ENCODE measurements around the gene TMC5. TPM values are rescaled to one million over a fixed set of nuclear protein-coding genes. Genes with fewer than 3 reads are reported as not detected.

The TMC5 gene
- total and polyA plus RNA-seq, 12 donors, result 0.20 to 3.7 (median 0.33) TPM; not detected in 8

DNA sequence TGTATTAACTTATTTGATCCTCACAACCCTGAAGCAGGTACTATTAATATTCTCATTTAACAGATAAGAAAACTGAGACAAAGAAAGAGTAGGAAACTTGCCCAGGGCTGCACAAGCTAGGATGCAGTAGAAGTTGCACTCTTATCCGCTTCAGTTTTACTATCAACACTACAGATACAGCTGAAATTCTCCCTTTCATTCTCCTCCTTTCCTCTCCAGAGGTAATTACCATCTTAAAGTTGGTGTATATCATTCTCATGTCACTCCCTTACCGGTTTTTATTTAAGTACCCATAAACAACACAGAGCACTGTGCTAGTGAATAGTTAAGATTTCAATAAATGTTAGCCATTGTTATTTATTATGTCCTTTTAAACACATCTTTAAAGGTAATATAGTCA lies 100.7 kb downstream of the TMC5 start:
- TF ChIP-seq POLR2A (IDR thresholded peaks at IDR 0.05), result no peak
- TF ChIP-seq, protein P1, sequence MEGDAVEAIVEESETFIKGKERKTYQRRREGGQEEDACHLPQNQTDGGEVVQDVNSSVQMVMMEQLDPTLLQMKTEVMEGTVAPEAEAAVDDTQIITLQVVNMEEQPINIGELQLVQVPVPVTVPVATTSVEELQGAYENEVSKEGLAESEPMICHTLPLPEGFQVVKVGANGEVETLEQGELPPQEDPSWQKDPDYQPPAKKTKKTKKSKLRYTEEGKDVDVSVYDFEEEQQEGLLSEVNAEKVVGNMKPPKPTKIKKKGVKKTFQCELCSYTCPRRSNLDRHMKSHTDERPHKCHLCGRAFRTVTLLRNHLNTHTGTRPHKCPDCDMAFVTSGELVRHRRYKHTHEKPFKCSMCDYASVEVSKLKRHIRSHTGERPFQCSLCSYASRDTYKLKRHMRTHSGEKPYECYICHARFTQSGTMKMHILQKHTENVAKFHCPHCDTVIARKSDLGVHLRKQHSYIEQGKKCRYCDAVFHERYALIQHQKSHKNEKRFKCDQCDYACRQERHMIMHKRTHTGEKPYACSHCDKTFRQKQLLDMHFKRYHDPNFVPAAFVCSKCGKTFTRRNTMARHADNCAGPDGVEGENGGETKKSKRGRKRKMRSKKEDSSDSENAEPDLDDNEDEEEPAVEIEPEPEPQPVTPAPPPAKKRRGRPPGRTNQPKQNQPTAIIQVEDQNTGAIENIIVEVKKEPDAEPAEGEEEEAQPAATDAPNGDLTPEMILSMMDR (IDR thresholded peaks at IDR 0.05), result no peak
- Histone ChIP-seq H3K27ac (no peak overlapping the region), H3K4me3 (no peak overlapping the region), H3K9me3 (replicated peaks in 1 of 3) (no peaks in the 10 kb centered on the region), H3K4me1 (replicated peaks in 1 of 2) (peaks cover 13 to 51% of the 10 kb centered on the region in 2 donors), H3K27me3 (no peaks in the 10 kb centered on the region), H3K36me3 (replicated peaks in 1 of 2) (peaks cover 0 to 17% of the 10 kb centered on the region in 2 donors)
- 76 to 83% (median 80%) methylated on average over 2 of the region's 2 CpGs for WGBS, 4 donors
- intact Hi-C loops (cut with DNase I), result no loop called here
- no peak for DNase-seq

DNA sequence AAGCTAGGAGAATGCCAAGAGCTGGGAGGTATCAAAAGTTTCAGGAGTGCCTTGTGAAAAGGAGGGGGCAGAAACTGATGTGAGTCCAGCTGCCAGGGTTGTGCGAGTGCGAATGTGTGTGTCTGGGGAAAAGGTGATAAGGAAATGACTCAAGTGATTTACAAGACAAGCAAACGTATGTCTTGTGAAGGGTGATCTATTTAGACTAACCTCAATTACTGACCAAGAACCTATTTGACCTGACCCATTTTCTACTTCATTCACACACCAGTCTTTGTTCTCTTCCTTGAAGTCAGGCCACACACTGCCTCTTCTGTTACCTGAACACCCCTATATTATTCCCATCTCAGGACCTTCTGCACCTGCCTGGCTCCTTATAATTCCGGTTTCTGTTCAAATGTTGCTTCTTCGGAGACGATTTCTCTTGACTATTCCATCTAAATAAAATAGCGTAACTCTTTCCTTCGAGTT lies 103.2 kb downstream of the TMC5 start:
- intact Hi-C loops (cut with DNase I), result no loop called here
- H3K36me3 ChIP-seq (replicated peaks in 1 of 2), result peaks cover 0 to 9% of the 10 kb centered on the region in 2 donors
- peak in 5 of 7 donors; percentile 51 to 71 (median 58) for DNase-seq
- H3K4me3 ChIP-seq, result peak overlapping the region in 3 of 4 donors; percentile 12 to 78 (median 71)
- TF ChIP-seq POLR2A (IDR thresholded peaks at IDR 0.05), result no peak
- no peaks in the 10 kb centered on the region for H3K27me3 ChIP-seq
- peaks cover 13 to 46% of the 10 kb centered on the region in 2 donors for H3K4me1 ChIP-seq (replicated peaks in 1 of 2)
- H3K27ac ChIP-seq, result peak overlapping the region; percentile 50 to 95 (median 89)
- 3 to 7% (median 5%) methylated on average over 8 of the region's 8 CpGs for WGBS, 4 donors
- H3K9me3 ChIP-seq (replicated peaks in 1 of 3), result no peaks in the 10 kb centered on the region

DNA sequence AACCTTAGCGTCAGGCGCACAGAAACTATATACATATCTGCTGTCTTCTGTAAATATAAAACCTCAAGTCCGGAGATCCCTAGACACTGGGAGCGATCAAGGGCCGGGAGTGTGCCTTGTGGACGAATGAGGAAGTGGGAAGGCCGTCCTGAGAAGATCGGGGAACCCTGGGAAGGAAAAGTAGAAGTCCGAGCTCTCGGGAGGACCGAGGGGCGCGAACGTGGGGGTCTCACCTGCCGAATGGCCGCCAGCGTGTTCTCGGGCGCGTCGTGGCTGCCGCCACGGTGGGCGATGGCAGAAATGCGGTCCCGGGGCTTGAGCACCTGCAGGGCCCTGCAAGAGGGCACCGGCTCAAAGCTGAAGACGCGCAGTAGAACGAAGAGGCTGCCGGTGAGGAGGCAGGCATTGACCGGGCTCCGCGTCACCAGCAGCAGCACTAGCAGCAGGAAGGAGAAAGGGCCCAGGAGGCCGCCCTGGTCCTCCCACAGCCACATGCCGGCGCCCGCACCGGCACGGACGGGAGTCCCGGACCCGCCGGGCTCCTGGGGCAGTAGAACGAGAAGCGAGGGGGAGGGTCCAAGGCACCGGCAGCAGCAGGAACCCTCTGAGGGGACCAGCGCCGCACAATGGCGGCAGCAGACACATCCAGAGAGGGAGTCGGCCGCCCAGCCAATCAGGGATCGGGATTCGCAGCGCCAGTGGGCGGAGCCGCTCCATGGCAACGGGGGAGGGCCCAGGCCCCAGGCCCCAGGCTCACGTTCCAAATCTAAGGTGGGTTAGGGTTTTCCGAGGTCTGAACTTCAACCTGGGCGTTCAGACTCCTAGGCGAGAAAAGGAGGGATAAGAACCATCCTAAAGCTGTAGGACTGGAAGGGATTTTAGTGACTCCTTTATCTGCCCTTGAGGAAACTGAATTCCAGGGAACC lies 104.1 kb downstream of the TMC5 start, which contains the start of gene GDE1:
GDE1 (minus strand) TSS at position 628 of the 926 bp plus-strand sequence; CDS start at position 494, 134 bp downstream.
- Histone ChIP-seq H3K4me1 (replicated peaks in 1 of 2) (peaks cover 13 to 46% of the 10 kb centered on the region in 2 donors), H3K4me3 (peak within 1 kb of the TSS; percentile 12 to 78 (median 68))
- WGBS, 4 donors, result 0 to 1% (median 1%) methylated on average over 30 to 62 of the region's 62 CpGs

DNA sequence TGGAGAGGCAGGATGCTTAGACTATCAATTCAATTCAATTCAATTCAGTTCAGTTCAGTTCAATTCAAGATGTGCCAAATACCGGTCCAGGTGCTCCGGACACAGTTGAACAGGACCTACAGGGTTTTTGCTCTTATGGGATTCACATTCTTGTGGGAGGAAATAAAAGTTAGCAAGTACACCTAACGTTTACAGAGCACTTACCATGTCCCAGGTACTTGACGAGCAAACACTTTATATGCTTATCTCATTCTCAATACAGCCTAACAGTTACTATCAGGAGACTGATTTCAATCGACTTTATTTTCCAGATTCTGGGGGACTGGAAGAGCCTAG lies 104.7 kb downstream of the TMC5 start:
- Histone ChIP-seq H3K9me3 (replicated peaks in 1 of 3) (no peaks in the 10 kb centered on the region), H3K27me3 (no peaks in the 10 kb centered on the region), H3K36me3 (replicated peaks in 1 of 2) (no peaks in the 10 kb centered on the region), H3K4me3 (no peak overlapping the region), H3K27ac (peak overlapping the region in 2 of 5 donors; percentile 86 to 95), H3K4me1 (replicated peaks in 1 of 2) (peaks cover 13 to 41% of the 10 kb centered on the region in 2 donors)
- DNase-seq, result no peak
- 27 to 37% (median 33%) methylated on average over 5 of the region's 5 CpGs for WGBS, 4 donors
- intact Hi-C loops (cut with DNase I), result no loop called here
- TF ChIP-seq, protein P1 (IDR thresholded peaks at IDR 0.05), result no peak
- TF ChIP-seq POLR2A (IDR thresholded peaks at IDR 0.05), result no peak

More for the DNA sequence above, 104.1 kb downstream of the TMC5 start, which contains the start of gene GDE1:
- DNase-seq, result peak; percentile 91 to 97 (median 94)
- Histone ChIP-seq H3K27ac (peak within 1 kb of the TSS; percentile 50 to 95 (median 89)), H3K36me3 (replicated peaks in 1 of 2) (peaks cover 0 to under 1% of the 10 kb centered on the region in 2 donors), H3K27me3 (no peaks in the 10 kb centered on the region), H3K9me3 (replicated peaks in 1 of 3) (no peaks in the 10 kb centered on the region)
- intact Hi-C loops (cut with DNase I), result no loop called here
- peak; percentile 78 to 88 for TF ChIP-seq POLR2A (IDR thresholded peaks at IDR 0.05)
- TF ChIP-seq, protein P1 (IDR thresholded peaks at IDR 0.05), result peak in 4 of 6 experiments; percentile 4 to 35 (median 15)
